GM18517 (cell line): Measurements from ENCODE around the gene PGBD5.

Experiments used
- ATAC-seq: cut with Tn5 transposase; IDR thresholded peaks from one replicate; pipeline ENCODE4 v1.9.1; 2021; ENCODE audit warnings: mild to moderate bottlenecking, moderate library complexity; ENCODE audit not compliant: unreplicated experiment

Gene PGBD5

DNA sequence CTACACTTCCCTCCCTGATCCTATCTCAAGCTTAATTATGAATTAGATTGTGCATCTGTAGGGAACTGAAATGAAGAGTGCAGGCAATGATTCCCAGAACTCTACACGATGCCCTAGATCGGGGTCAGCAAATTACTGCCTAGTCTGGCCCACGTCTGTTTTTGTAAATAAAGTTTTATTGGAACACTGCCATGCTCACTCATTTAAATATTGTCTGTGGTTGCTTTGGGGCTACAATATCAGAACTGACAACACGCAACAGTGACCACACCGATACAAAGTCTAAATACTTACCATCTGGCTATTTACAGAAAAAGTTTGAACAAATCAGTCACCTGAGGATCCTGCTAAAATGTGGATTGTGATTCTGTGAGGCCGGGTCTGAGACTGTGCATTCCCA, 74.1 kb downstream of the PGBD5 start:
- no peak for ATAC-seq

DNA sequence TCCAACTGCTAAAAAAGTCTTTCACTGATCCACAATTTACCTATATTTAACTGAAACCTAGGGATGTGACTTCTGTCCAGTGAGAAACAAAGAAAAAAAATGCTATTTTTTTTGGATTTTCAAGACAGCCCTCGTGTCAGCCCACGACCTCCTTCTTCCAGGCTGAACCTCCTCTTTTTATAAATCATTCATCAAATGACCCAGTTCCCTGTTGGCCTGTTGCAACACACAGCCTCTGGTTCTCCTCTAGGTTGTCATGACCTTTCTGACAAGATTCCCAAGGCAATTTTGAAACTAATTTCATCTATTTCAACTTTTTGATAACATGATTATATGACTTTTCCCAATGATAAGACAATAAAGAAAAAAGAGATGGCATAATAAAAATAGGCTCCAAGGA, 74.6 kb downstream of the PGBD5 start:
- no peak for ATAC-seq

DNA sequence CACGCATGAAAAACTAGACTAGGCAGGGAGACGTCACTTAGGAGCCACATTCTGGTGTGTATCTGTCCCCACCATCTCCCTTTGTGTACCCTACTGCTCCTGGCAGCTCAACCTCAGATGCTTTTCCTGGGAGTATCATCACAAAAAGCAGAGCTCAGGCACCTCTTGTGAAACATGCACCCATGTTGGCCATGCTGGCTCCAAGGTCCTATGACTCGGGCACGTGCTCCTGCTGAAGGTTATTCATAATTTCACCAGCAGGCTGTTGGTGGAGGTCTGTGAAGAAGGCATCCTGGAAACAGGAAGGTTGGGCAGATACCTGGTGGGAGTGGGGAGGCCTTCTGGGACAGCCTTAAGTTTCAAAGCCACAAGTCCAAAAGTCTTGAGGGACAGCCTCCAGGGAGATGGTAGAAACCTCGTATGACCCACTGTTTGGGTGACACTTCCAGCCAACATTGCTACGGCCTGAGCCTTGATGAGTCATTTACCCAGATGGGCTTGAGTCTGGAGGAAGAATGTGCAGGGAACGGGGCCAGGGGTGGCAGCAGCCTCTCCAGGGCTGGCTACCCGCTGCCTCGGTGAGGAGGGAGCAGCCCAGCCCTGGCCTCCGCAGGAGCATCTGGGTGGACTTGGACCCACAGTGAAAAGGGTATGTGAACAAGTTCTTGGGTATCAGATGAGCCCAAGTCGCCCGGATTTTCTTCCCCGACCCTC, 75.8 kb downstream of the PGBD5 start:
- ATAC-seq, result no peak

DNA sequence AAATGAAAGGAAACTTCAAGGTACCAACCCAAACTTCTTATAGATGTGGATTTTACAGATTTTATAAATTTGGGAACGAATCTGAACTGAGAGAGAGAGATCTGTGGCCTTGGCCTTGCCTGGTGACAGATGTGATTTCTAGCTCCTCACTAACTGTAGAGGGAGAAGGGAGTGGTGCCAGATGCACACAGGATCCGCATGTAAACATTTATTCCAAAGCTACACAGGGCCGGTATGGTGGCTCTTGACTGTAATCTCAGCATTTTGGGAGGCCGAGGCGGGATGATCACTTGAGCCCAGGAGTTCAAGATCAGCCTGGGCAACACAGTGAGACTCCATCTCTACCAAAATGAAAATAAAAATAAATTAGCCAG, 77.1 kb downstream of the PGBD5 start:
- ATAC-seq, result no peak

DNA sequence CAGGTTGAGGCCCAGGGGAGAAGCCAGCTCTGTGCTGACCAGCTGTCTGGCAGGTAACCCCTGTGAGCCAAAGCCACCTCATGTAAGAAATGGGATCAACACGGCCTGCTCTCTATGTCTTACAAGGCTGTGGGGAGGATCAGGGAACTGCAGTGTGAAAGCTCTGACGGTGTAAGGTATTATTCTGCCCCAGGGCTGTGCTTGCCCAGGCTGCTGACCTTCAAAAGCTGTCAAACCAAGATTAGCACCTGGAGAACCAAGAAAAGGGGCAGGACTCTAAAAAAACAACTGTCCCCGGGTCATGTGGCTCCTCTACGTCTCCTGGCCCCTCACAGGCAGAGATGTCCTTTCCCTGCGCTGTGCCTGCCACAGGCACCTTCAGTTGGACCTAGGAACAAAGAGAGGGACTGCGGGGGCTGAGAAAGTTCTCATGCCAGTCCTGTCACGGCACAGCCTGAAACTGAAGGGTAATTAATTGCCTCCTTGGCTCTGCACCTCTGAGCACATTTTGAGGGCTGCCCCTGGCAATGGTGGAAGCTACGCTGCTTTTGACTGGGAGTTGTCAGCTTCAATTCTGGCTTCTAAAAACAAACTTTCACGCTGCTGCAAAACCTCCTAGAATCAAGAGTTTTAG, 77.6 kb downstream of the PGBD5 start:
- no peak for ATAC-seq

DNA sequence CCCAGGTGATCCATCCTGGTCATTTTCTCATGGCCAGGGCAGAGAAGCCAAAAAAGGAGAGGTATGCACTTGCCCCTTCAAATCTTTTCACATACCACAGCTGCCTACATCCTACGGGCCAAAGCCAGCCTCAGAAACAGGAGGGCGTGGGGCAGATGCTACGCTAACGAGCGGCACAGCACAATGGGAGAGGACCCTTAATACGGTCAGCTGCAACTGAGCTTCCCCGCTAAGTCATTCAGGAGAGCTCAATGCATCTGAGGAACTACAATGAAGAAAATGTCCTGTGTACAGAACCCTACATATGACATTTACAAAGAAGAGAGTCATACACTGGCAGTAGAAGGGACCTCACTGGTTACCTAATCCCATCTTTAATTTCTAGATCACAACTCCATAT, 78.2 kb downstream of the PGBD5 start:
- ATAC-seq, result no peak

DNA sequence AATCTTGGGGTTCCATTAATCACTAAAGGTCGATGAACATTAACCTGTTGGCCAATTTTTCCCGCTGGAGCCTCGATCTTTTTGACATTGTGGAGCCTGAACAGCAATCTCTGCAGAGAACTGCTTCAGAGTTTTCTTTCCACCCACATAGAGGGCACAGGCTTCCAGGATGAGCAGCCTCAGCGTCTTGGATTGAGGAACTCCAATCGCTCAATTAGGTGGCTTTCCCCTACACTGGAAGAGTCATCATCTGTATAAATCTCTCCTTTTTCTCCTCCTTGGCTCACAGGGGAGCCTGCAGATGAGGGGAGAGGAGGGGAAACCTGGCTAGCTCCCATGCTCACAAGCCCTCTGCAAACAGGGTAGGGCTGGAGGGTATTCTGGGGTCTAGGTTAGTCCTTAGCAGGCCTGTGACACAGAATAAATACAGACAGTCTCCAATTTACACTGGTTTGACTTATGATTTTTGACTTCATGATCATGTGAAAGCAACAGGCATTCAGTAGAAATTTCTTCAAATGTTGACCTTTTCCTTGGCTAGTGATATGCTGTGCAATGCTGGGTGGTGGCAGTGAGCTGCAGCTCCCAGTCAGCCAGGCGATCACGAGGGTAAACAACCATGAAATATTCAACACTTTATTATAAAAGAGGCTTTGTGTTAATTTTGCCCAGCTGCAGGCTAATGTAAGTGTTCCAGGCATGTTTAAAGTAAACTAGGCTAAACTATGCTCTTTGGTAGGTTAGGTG, 80.8 kb downstream of the PGBD5 start:
- no peak for ATAC-seq

DNA sequence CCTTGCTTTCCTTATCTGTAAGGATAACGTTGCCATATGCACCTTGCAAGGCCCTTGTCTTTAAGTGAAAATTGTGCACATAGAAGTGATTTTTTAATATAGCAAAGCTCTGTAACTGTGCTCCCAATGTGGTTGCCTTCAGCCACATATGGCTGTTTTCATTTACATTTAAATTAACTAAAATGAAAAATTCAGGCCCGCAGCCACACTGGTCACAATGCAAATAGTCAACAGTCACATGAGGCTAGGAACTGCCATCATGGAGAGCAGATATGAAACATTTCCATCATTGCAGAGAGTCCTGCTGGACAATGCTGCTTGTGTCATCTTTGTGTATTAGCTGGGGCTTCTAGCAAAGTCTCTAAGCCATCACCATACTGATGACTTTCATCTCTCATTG, 83.4 kb downstream of the PGBD5 start:
- ATAC-seq, result no peak

DNA sequence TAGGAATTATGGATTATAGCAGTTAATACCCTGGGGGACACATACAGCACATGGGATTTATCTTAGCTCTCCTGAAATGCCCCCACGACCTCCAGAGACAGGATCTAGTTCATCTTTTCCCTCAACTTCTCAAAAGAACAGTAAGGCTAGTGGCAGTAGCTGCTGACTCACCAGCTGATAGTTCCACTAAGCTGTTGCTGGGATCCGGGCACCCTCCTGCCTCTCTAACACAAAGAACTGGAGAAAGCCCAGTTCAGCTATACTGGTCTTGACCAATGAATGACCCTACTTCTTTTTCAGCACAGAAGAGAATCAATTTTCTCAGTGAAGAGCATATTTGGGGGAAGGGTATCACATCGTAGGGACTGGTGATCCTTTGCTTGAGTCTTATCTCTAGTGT, 84.1 kb downstream of the PGBD5 start:
- no peak for ATAC-seq

DNA sequence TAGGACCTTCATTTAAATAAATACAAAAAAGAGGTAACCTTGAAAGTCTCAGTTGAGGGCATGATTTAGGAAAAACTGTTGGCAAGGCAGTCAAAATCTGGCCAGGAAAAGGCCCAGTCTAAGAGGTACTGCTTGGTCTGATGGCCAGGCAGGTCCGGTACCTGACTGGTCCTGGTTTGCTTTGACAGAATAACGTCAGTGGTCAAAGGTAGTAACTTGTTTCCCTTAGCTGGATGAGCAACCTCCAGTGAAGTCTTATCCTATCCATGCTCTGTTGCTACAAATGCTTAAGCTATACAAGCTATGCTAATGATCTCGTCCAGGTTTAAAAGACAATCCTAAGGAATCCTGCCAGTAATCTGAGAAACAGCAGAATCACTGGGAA, 85.0 kb downstream of the PGBD5 start:
- no peak for ATAC-seq

DNA sequence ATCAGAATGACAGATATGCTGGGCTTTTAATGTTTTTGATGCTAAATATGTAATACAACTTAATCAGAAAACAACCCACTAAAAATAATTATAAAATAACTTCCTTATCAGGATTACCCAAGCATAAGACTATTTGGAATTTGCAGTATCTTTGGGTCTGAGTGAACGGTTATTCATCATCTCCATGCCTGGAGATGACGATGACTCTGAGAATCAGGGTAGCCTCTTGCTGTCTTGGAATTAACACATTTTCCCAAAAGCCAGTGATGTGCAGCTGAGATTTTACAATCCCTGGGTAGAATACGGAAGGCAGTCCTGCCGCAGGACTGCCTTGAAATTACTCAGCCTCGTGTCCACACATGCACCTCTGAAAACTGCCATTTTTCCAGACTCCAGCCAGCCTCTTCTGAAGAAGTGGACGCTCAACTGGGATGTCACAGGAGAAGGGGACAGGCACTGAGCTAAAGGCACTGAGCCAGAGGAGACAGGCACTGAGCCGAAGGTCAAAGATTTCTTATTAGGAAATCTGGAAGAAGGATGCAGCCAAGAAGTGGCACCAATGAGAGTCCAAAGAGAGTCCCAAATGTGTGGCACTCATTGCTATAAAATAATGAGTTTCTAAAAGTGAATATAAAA, 85.5 kb downstream of the PGBD5 start:
- no peak for ATAC-seq

DNA sequence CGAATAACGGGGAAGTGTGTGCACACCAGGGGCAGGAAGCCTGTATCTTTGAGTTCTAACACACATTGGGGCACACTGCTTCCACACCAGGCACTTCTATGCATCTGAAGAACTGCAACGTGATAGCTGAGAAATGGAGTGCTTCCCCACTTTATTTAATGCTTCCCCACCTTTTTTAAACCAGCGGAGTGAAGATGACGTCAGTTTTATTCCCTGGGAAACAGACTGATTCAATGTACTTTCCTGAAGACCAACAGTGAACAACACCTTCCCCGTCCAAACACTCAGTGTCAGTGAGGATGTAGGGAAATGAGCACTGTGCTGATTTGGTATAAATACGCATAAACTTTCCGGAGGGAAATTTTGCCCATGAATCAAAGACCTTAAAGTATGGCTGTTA, 87.1 kb downstream of the PGBD5 start:
- ATAC-seq, result no peak

DNA sequence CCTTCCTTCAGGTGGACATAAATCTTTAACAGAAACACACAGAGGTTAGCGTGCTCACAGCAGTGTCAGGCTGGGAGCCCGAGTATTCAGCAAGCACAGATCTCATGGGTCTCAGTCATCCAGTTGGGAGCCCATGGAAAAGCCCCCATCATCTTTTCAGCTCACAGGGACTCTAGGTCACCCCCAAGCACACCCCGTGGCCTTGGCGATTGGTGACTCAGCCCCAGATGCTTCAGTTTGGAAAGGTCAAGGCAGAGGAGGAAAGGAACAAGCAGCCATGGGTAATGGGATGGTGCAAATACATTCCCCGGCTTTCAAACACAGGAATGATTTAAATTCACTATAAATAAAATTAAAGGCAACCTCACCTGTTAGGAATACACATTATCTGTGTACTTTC, 88.9 kb downstream of the PGBD5 start:
- no peak for ATAC-seq

DNA sequence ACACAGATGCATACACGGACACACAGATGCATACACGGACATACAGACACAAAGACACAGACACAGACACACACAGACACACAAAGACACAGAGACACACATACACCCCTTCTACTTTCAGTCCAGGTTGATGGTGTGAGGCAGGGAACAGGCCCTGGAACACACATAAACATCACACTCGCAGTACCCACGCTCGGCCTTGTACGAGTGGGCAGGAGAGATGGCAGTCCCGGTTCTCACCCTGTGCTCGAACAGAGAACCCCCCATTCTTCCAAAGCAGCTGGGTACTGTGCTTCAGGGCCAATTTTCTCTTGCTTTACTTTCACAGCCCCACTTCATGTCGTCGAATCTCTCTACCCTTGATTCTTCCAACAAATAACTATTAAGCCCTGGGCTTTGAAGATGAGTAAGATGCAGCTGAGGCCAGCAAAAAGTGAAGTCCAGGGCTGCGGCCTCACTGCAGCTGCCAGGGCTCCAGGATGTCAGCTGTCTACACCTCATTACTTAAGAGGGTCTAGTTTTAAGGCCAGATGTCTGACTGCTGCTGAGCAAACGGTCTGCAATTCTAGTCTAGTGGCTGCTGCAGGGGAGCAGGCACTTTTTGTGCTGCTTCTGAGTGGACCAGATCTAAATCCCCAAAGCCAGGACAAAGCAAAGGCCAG, 90.1 kb downstream of the PGBD5 start:
- ATAC-seq, result no peak

DNA sequence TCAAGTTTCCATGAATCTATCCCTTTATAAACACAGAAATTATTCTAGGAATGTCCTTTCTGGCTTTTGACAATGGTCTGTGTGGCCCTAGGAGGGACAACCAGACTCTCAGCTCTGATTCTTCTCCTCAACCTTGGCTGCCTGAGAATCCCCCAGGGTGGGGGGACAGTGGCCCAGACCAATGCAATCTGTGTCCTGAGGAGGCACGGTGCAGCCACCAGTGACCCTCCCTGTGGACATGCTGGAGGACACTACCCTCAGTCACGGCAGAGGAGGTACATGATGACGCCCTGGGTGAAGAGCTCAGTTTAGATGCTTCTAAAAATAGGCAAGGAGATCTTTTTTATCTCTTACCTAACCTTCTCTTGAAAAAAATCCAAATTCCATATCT, 91.7 kb downstream of the PGBD5 start:
- ATAC-seq, result no peak

DNA sequence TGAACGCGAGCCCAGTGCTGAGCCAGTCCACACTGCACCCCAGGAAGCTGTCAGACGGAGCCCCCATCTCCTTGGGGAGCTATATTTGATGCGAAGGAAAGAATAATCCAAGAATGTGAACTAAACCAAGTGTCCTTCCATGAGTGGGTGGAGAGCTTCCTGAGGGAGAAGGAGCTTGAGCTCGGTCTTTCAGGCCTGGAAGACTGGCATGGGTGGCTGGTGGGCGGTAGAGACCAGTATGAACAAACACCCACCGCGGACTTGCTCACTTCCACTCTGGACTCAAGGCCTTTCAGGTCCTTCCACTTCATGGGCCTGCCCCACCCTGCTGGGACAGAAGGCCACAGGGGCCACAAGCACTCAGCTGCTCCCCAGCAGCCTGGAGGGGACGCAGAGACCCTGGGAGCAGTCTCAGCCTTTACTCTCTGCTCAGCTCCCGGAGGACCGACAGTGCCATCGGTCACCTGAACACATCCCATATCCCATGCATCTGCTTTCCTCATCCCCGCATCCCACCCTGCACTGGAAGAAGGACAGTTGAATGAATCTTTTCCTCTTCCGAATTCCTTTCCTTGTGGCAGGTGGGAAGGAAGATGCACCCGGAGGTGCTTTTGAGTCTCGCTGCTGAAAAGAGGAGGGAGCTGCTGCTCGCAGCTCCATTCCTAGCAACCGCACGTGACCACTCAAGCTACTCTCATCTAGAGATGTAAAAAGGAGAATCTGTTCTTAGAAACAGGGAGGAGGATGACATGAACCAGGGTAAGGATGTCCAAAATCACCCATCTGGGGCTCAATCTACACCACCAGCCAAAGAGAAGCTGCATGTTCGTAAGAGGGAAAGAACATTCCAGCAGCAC, 92.3 kb downstream of the PGBD5 start:
- ATAC-seq, result no peak

DNA sequence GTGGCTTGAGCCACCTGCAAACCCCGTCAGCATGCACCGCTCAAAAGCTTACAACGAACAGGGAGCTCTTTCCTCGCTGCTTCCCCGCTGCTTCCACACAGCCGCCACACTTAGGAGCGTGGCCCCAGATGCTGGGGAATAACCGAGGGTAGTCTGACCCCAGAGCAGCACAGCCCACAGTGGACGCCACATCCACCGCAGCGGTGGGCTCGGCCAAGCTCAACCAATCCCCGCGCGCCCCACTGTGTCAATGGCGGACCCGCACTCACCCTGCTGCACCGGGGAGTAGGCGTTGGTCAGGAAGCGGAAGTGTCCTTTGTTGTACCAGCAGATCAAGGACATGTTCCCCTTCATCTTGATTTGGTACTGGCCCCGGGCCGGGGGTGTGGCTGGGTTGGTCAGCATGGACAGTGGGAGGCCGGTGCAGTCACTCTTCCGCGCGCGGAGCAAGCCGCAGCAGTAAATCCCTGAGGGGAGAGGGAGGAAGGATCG, 93.5 kb downstream of the PGBD5 start:
- no peak for ATAC-seq

DNA sequence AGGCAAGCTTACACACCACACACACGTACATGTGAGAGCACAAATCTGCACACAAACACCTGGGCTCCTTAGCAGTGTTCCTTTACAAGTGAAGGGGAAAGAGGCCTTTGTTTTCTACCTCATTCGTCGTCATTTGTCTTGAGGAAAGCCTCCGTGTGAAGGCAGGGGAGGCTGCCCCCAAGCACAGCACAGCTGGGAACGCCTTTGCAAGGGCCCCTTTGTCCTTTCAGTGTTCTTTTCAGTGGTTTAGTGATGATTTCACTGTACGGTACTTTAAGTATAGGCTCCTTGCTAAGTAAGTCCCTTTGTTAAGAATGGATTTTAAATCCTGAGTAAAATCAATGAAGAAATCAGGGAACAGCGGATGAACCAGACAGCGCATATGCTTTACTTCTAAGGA, 94.1 kb downstream of the PGBD5 start:
- no peak for ATAC-seq

DNA sequence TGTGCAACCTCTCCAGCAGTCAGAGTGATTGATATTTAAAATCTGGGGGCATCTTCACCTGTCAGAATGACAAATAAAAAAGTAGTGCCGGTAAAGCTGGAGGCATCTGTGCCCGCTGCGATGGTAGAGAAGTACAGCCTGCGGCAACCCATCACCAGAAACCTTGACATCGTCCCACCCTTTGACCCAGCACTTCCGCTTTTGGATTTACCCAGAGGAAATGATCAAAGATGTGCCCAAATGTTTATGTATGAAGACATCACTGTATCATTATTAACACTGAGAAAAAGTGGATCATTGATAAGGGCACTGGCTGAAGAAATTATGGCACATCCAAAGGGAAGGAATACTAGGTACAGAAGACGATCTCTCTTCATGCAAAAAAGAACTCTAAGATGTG, 96.0 kb downstream of the PGBD5 start:
- no peak for ATAC-seq

DNA sequence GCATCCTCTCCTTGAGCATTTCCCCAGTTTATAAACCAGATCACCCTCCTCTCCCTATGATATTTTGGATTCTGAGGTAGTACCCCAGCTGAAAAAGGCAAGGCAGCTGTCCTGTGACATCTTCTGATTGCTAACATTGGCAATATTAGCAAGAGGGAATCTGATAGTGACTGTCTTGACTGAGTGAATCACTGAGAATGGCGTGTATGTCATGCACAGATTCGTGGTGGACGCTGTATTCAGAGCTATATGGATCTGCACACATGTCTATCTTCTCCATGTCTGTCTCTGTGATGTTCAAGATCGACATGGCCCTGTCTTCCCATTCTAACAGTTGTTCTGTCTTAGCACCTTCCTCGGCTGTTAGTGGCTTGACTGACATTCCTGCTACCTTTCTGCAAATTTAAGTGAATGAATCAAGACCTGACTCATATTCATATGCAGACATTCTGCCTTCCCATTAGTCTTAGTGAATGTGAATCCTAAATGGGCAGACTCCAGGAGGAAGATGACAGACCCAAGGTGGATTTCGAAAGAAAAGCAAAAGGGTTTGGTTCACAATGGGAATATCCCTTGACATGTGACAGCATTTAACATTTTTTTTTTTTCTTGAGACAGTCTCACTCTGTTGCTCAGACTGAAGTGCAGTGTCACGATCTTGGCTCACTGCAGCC, 97.7 kb downstream of the PGBD5 start:
- ATAC-seq, result no peak
